HG03457 (cell line): ENCODE results near the gene SYK.

Experiments used
- ATAC-seq: cut with Tn5 transposase; IDR thresholded peaks from one replicate; pipeline ENCODE4 v1.9.1; 2021; ENCODE audit warnings: moderate number of reproducible peaks; ENCODE audit not compliant: unreplicated experiment

The SYK gene

DNA sequence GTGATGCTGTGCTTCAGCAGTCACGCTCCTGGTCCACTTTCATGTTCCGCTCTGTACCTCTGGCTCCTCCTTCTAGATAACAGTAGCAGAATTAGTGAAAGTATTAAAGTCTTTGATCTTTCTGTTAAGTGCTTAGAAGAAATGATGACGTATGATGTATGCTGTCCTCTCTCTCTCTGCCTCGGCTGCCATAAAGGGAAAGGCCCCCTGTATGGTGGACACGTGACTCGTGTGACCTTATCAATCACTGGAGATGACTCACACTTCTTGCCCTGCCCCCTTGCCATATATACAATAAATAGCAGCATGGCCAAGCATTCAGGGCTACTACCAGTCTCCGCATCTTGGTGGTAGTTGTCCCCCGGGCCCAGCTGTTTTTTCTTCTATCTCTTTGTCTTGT is 100.3 kb downstream of the SYK start:
- no peak for ATAC-seq

- ATAC-seq, result no peak
These were observed 102.3 kb downstream of the SYK start for GRCh38 chr9:90903766-90904424.

DNA sequence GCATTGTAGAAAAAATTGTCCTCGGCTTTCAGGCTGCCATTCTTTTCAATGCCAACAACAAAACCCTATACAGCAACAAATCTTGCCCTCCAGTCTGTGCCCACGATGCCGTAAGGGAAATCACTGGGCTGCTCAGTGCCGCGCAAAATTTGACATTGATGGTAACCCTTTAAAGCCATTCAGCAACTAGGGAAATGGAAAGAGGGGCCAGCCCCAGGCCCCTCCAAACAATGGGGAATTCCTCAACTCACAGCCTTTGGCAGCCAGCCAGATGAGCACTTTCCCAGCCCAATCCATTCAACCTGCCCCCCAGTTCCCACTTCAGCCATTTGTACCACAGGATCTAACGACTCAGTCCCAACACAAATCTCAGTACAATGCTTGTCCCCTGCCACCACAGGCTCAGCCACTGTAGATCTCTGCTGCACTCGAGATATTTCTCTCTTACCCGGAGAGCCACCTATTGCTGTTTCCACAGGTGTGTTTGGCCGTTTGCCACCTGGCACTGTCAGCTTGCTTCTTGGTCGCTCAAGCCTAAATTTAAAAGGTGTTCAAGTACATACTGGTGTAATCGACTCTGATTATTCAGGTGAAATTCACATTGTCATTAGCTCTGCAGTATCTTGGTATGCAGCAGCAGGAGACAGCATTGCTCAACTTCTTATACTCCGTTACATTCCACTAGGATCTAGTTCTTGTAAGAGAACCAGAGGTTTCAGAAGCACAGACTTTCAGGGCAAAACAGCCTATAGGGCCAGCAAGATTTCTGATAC is 103.3 kb downstream of the SYK start:
- no peak for ATAC-seq

GRCh38 chr9:90905822-90906221 is 104.2 kb downstream of the SYK start:
- ATAC-seq, result no peak

DNA sequence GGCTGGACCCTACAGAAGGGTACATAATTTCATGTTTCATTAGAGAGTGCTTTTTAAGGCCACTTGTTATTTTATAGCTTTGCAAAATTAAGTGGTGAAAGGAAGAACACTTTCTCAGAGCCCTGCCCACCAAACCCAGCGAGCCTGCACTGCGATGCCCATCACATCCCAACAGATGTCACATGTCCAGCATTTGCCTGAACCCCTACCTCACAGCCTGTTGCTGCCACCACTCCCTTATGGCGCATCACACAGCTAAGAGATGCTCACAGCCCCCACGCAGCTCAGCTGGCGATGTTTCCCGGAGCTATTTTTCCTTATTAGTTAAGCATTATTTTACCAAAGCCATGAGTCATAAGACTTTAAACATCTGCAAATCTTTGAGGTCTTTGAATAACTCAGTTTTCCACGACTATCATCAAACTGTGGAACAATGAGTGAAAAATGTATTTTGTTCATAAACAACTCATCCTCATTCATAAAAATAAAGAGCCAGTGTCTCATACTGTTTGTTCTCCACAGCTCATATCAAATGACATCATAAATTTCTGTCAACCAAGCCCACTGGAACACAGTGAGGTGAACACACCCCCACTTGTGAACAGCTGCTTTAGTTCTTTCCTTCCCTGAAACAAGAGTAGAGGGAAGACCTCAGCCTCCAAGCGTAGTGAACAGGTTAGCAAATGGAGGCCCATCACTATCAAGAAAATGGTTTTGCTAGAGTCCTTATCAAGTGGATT is 104.9 kb downstream of the SYK start:
- no peak for ATAC-seq

GRCh38 chr9:90907056-90907445 is 105.4 kb downstream of the SYK start:
- no peak for ATAC-seq

GRCh38 chr9:90907790-90908189 is 106.2 kb downstream of the SYK start:
- no peak for ATAC-seq

DNA sequence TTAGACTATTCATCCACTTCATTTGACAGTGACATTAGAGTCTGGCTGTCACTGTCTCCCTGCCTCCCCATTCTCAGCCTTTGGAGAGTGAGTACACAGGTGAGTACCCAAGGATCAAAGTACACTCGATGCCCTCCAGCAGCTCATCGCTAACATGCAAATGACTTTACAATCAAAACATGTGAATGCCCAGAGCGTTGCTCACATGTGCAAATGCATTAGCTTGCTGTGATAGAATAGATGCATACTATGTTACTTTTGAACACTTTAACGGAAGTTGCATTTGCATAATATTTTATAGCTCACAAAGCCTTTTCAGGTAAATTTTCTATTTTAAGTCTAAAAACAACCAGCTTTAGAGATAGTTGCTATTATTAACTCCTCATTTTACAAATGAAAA is 107.6 kb downstream of the SYK start:
- no peak for ATAC-seq

GRCh38 chr9:90909747-90910283 is 108.2 kb downstream of the SYK start:
- no peak for ATAC-seq

DNA sequence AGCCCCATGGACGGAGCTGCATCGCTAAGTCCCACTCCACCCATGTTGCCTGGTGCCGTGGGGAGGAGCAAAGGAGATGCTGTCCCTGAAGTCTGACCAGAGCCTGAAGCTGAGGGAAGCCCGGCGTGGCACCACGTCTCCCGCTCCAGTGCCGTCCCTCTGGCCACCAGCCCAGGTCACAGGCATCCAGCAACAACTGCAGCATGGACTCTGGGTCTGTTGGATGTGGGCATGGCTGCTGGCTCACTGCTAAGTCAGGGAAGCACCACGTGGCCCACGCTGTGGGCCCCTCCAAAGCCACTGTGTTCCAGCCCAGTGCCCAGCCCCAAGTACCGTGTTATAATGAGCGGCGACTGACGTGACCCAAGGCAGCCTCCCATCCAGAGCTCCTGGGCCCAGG is 112.6 kb downstream of the SYK start:
- no peak for ATAC-seq

GRCh38 chr9:90914868-90915483 is 113.4 kb downstream of the SYK start:
- no peak for ATAC-seq

DNA sequence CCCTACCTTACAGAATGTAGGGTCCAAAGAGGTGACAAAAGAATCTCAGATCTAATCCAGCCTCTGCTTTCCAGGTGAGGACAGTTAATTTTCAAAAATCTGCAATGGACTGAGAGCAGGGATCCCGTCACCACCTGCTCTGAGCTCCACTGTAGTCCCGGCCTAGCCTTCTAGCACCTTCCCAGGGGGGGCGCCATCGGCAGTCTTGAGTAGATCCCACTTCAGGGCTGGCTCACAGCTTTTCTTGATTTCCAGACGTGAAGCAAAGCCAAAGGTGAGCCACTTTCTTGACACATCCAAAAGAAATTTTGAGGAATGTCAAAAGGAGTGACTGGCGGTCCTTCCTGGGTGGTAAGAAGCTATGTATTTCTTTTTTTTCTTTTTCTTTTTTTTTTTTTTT is 114.1 kb downstream of the SYK start:
- ATAC-seq, result no peak

DNA sequence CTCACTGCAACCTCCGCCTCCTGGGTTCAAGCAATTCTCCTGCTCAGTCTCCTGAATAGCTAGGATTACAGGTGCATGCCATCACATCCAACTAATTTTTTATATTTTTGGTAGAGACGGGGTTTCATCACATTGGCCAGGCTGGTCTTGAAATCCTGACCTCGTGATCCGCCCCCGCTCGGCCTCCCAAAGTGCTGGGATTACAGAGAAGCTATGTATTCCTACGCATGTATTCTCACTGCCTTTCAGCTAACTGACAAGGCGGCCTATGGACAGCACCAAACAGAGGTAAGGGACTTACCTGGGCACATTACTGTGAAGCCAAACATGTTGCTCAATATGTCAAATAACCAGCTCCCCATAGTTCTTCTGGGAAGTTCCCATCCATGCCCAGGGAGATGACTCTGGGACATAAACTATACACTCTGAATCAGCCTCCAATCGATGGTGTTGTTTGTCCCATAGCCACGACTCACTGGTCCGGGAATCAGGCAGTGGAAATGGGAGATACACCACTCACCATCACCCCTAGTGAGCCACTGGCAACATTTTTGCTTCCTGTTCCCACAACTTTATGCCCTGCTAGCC is 114.6 kb downstream of the SYK start:
- no peak for ATAC-seq

- no peak for ATAC-seq
These were observed 118.3 kb downstream of the SYK start for GRCh38 chr9:90919883-90920282.

DNA sequence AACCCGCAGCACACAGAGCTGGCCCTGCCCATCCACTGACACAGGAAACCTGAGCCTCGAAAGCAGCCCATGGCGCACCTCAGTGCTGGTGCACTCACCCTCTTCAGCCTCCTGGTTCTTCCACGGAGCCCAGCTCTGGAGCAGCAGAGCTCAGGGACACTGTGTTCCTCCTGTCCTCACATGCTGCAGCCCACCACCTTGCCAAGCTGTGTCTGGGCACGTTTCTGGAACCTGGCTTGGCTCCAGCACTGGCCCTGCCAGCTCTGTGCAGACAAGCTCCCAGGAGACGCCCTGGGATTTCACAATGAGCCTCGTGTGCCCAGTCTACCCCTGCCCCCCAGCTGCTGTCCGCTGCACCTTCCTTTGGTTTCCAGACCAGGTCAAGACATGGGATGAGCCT is 119.5 kb downstream of the SYK start:
- no peak for ATAC-seq

DNA sequence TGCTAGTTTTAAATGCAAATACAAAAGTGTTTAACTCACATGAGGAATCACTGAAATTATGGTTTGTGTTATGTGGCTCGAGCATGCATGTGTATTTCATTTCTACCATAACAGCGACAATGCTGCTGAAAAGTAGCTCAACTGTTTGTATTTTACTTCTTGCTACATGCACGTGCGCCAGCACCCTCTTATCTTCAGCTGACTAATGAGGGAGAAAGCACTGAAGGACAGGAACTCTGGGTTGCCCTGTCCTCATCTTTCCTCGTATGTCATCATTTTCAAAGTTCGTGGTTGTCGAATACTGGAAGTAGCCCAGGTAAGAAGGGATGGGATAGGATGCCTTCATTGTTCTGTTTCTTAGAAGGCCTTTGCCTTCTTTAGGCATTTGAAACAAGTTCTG is 120.3 kb downstream of the SYK start:
- ATAC-seq, result no peak

DNA sequence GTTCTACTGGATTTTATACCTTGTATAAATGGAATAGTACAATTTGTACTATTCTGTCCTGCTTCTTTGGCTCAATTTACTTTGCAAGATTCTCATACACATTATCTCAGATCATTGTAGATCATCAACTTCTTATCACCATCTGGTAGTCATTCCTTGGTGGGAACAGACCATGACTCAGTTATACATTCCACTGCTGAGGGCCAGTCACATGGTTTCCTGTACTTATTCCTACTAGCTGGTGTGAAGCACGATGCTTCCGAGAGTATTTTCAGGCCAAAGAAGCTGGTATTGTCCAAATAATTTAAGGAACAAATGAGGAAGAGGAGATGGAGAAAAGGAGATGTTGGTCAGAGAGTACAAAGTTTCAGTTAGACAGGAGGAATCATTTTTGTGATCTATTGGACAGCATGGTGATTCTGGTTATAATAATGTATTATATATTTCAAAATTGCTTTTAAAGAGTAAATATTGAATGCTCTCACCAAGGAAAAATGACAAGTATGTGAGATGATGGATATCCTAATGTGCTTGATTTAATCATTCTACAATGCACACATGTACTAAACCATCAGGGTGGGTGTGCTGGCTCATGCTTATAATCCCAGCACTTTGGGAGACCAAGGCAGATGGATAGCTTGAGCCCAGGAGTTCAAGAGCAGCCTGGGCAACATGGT is 124.1 kb downstream of the SYK start:
- no peak for ATAC-seq

DNA sequence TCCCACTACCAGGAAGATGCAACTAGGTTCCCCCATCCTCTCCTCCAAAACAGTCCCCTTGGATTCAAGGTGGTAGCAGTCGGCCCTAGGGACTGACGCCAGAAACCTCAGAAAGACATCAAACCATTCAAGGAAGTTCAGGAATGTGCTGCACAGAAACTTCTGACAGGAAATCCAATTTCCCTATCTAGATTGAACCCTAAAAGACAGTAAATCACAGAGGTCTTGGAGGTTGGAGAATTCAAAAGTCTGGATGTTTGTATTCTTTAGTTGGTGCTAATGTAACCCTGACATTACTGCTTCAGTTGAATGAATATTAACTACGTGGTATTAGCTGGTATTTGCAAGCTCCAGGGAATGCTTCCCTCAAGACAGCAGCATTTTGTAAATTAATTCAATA is 125.3 kb downstream of the SYK start:
- ATAC-seq, result no peak

DNA sequence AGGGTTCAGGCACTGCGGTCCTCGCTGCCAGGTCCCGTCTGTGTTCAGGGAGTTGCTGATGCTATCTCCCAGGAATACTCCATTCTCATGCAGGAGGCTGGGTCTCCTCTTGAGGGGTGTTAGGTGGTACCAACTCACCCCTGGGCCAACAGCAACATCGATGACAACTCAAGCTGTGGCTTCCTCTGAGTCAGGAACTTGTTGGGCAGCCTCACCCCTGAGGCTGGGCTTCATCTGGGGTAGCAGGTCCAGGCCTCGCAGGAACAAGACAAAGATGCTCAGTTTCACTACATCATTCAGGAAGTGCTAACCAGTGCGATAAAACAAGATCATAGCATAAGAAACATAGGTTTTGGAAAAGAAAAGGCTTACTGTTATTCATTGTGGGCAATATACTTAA is 125.9 kb downstream of the SYK start:
- no peak for ATAC-seq

GRCh38 chr9:90929626-90930025 is 128.0 kb downstream of the SYK start:
- no peak for ATAC-seq
